ENCODE results near the gene PNLIPRP2.

Gene PNLIPRP2

DNA sequence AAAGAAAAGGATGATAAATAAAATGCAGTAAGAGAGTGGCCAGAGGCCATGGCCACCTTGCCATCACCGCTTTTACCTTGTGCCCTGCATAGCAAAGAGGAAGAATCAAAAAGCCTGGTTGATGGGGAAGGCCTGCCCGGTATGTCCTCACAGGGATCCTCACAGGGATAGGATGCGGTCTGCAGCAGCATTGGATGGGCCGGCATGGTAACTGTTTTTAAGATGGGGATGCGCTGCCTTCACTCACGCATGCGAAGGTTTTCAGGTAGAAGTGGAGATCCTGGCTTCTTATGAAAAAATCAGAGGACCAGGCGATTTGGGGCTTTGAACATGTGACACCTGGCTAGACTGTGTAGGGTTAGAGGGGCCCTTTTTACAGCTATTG, 12.5 kb downstream of the PNLIPRP2 start:
- H3K27ac ChIP-seq (ENCODE audit: low read depth, low read length): no peak overlapping the region
- 96% methylated on average over 8 of the region's 8 CpGs for WGBS
- H3K4me3 ChIP-seq (ENCODE audit: low read length): no peak overlapping the region
- no peaks in the 10 kb centered on the region for H3K4me1 ChIP-seq (ENCODE audit: insufficient read depth, low read length)
- H3K9ac ChIP-seq (ENCODE audit: low read depth, low read length): no peak overlapping the region
- no peaks in the 10 kb centered on the region for H3K27me3 ChIP-seq (ENCODE audit: insufficient read depth, low read length)
- H3K9me3 ChIP-seq (ENCODE audit: insufficient read depth, low read depth, low read length): no peaks in the 10 kb centered on the region
- H3K36me3 ChIP-seq (ENCODE audit: insufficient read depth, low read length): no peaks in the 10 kb centered on the region

DNA sequence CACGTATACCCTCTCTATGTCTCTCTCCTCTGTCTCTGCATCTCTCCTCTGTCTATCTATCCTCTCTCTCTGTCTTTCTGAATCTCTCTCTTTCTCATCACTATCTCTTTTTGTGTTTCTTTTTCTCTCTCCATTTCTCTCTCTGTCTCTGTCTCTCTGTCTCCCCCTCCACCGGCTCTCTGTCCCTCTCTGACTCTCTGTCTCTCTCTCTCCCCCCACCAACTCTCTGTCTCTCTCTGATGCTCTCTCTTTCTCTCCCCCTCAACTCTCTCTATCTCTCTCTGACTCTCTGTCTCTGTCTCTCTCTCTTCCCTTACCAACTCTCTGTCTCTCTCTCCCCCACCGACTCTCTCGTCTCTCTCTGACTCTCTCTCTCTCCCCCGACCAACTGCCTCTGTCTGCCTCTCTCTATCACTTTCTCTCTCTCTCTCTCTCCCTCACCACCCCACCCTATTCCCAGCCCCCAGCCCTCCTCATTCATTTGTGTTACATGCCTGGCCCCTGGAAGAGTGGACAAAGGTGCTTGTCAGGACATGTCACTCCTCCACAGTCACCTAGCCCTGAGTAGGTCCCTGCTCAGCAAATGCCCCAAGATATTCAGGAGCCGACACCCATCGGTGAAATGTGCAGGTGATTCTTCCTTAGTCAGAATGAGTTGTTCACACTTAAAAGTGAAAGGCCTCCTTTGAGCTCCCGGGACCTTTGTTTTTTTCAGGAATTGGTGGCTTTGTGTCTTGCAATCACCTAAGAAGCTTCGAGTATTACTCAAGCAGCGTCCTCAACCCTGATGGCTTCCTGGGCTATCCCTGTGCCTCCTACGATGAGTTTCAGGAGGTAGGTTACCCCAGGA, 13.6 kb downstream of the PNLIPRP2 start:
- 90% methylated on average over 11 of the region's 11 CpGs for WGBS
- Histone ChIP-seq H3K4me3 (ENCODE audit: low read length) (no peak overlapping the region), H3K4me1 (ENCODE audit: insufficient read depth, low read length) (no peaks in the 10 kb centered on the region)

DNA sequence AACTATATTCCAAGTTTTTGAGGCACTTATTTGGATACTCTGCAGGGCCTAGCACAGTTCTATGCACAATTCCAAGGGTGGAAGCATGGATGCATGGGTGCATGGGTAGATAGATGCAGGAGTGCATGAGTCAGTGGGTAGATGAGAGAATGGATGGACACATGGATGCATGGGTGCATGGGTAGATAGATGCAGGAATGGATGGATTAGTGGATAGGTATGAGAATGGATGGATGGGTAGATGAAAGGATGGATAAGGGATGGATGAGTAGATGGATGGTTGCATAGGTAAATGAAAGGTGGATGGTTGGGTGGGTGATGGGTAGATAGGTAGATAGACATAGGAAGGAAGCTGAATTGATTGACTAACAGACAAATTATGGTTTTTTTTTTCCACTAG, 15.6 kb downstream of the PNLIPRP2 start:
- Histone ChIP-seq H3K27ac (ENCODE audit: low read depth, low read length) (no peak overlapping the region), H3K36me3 (ENCODE audit: insufficient read depth, low read length) (no peaks in the 10 kb centered on the region), H3K9ac (ENCODE audit: low read depth, low read length) (no peak overlapping the region), H3K27me3 (ENCODE audit: insufficient read depth, low read length) (no peaks in the 10 kb centered on the region), H3K9me3 (ENCODE audit: insufficient read depth, low read depth, low read length) (no peaks in the 10 kb centered on the region), H3K4me3 (ENCODE audit: low read length) (no peak overlapping the region), H3K4me1 (ENCODE audit: insufficient read depth, low read length) (no peaks in the 10 kb centered on the region)

More for the DNA sequence above, 13.6 kb downstream of the PNLIPRP2 start:
- no peak overlapping the region for H3K27ac ChIP-seq (ENCODE audit: low read depth, low read length)
- no peaks in the 10 kb centered on the region for H3K36me3 ChIP-seq (ENCODE audit: insufficient read depth, low read length)
- no peak overlapping the region for H3K9ac ChIP-seq (ENCODE audit: low read depth, low read length)
- H3K27me3 ChIP-seq (ENCODE audit: insufficient read depth, low read length): no peaks in the 10 kb centered on the region
- H3K9me3 ChIP-seq (ENCODE audit: insufficient read depth, low read depth, low read length): no peaks in the 10 kb centered on the region

DNA sequence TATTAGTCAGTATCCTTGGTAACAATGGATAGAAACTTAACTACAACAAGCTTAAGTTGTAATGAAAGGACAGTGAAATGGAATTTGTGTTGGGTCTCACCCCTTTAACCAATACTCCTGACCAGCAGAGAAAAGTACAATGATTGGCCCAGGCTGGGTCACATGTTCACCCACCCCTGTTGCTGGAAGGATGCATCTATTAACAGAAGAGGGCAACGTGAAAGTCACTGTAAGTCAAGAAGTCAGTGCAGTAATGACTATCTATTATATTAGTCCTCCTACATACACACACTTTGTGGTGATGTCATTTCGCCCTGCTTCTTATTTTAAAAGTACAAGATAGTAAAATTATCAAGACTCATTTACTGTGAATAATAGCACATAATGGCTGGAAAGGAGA, 16.2 kb downstream of the PNLIPRP2 start:
- no peaks in the 10 kb centered on the region for H3K4me1 ChIP-seq (ENCODE audit: insufficient read depth, low read length)
- no peaks in the 10 kb centered on the region for H3K9me3 ChIP-seq (ENCODE audit: insufficient read depth, low read depth, low read length)
- no peak overlapping the region for H3K4me3 ChIP-seq (ENCODE audit: low read length)
- no peaks in the 10 kb centered on the region for H3K36me3 ChIP-seq (ENCODE audit: insufficient read depth, low read length)
- no peaks in the 10 kb centered on the region for H3K27me3 ChIP-seq (ENCODE audit: insufficient read depth, low read length)
- no peak overlapping the region for H3K9ac ChIP-seq (ENCODE audit: low read depth, low read length)
- 25% methylated on average over 1 of the region's 2 CpGs for WGBS
- H3K27ac ChIP-seq (ENCODE audit: low read depth, low read length): no peak overlapping the region

DNA sequence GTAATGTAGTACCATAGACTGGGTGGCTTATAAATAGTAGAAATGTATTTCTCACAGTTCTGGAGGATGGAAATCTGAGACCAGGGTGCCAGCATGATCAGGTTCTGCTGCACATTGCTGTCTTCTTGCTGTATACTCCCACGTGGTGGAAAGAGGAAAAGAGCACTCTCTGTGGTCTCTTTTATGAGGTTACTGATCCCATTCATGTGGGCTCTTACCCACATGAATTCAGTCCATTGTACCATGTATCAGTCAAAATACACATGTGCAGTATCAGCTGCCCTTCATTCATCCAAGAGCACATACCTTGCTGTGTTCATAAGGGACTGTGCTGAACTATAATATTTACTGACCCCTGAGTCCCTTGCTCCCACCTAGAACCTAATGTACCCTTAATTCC, 17.1 kb downstream of the PNLIPRP2 start:
- Histone ChIP-seq H3K4me3 (ENCODE audit: low read length) (no peak overlapping the region), H3K27ac (ENCODE audit: low read depth, low read length) (no peak overlapping the region), H3K27me3 (ENCODE audit: insufficient read depth, low read length) (no peaks in the 10 kb centered on the region), H3K4me1 (ENCODE audit: insufficient read depth, low read length) (no peaks in the 10 kb centered on the region), H3K36me3 (ENCODE audit: insufficient read depth, low read length) (no peaks in the 10 kb centered on the region), H3K9ac (ENCODE audit: low read depth, low read length) (no peak overlapping the region), H3K9me3 (ENCODE audit: insufficient read depth, low read depth, low read length) (no peaks in the 10 kb centered on the region)
- WGBS: 65% methylated on average over 1 of the region's 1 CpG

DNA sequence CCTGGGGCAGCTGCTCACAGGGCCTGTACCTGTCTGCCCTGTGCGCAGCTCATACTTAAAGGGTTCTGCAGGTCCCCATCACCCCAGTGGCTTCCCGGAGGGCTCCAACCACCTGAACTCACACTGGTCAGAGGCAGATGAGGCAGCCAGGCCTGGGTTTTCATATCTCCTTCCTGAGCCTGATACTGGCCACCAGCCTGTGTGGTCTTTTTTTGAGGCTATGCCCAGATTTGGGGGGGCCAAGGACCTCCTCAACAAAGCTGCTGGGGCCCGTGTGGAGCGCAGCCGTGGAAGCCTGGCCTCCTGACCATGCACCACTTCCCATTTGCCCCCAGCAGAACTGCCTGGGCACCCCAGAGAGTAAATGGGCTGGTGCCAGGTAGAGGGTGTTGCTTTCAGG, 25.7 kb downstream of the PNLIPRP2 start:
- no peaks in the 10 kb centered on the region for H3K4me1 ChIP-seq (ENCODE audit: insufficient read depth, low read length)
- H3K27ac ChIP-seq (ENCODE audit: low read depth, low read length): no peak overlapping the region
- H3K4me3 ChIP-seq (ENCODE audit: low read length): no peak overlapping the region
- H3K27me3 ChIP-seq (ENCODE audit: insufficient read depth, low read length): no peaks in the 10 kb centered on the region
- WGBS: 97% methylated on average over 5 of the region's 5 CpGs
- no peaks in the 10 kb centered on the region for H3K9me3 ChIP-seq (ENCODE audit: insufficient read depth, low read depth, low read length)
- H3K36me3 ChIP-seq (ENCODE audit: insufficient read depth, low read length): no peaks in the 10 kb centered on the region
- H3K9ac ChIP-seq (ENCODE audit: low read depth, low read length): no peak overlapping the region

DNA sequence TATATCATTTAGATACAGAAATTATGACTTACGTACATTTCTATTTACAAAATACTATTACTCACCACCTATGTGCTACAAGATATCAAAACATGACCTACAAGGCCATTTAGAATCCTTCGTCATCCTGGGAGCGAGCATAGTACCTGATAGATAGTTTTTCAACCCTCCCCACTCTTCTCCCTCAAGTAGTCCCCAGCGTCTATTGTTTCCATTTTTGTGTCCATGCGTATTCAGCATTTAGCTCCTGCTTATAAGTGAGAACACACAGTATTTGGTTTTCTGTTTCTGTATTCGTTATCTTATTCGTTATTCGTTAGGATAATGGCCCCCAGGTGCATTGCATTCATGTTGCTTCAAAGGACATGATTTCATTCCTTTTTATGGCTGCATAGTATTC, 28.1 kb downstream of the PNLIPRP2 start:
- Histone ChIP-seq H3K9ac (ENCODE audit: low read depth, low read length) (no peak overlapping the region), H3K9me3 (ENCODE audit: insufficient read depth, low read depth, low read length) (no peaks in the 10 kb centered on the region), H3K4me3 (ENCODE audit: low read length) (no peak overlapping the region), H3K4me1 (ENCODE audit: insufficient read depth, low read length) (no peaks in the 10 kb centered on the region), H3K36me3 (ENCODE audit: insufficient read depth, low read length) (no peaks in the 10 kb centered on the region), H3K27ac (ENCODE audit: low read depth, low read length) (no peak overlapping the region), H3K27me3 (ENCODE audit: insufficient read depth, low read length) (no peaks in the 10 kb centered on the region)
- 90% methylated on average over 8 of the region's 8 CpGs for WGBS

DNA sequence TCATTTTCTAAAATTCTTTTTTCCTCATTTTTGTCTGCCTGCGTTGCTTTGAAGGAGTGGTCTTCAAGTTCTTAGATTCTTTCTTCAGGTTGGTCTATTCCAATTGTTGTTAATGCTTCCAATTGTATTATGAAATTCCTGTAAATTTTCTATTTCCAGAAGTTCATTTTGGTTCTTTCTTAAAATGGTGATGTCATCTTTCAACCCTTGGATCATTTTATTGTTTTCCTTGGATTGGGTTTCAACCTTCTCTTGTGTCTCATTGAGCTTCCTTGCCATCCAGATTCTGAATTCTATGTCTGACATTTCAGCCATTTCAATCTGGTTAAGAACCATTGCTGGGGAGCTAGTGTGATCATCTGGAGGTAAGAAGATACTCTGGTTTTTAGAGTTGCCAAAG, 33.1 kb downstream of the PNLIPRP2 start:
- H3K9ac ChIP-seq (ENCODE audit: low read depth, low read length): no peak overlapping the region
- no peak overlapping the region for H3K4me3 ChIP-seq (ENCODE audit: low read length)
- H3K27me3 ChIP-seq (ENCODE audit: insufficient read depth, low read length): no peaks in the 10 kb centered on the region
- no peaks in the 10 kb centered on the region for H3K4me1 ChIP-seq (ENCODE audit: insufficient read depth, low read length)
- WGBS: no CpG with 5 or more reads among the region's 1 CpG
- no peak overlapping the region for H3K27ac ChIP-seq (ENCODE audit: low read depth, low read length)
- no peaks in the 10 kb centered on the region for H3K36me3 ChIP-seq (ENCODE audit: insufficient read depth, low read length)
- H3K9me3 ChIP-seq (ENCODE audit: insufficient read depth, low read depth, low read length): no peaks in the 10 kb centered on the region

DNA sequence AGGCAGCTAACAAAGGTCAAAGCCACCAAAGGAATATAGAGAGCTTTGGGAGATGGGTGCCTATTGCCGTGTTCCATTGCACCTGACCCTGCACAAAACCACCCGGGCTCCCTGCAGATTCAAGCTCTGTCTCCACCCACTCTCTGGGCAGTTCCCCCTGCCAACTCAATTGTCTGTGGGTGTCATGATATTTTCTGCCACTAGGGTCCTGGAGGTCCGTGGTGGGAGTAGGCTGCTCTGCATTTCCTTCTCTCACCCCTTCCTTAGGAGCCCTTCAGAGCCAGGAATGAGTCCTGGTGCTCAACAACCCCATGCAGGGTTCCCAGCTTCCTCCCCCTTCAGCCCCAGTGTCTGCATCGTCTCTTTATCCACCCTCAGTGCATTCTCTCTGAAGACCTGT, 34.1 kb downstream of the PNLIPRP2 start:
- H3K36me3 ChIP-seq (ENCODE audit: insufficient read depth, low read length): no peaks in the 10 kb centered on the region
- 68% methylated on average over 4 of the region's 4 CpGs for WGBS
- H3K4me3 ChIP-seq (ENCODE audit: low read length): no peak overlapping the region
- H3K27me3 ChIP-seq (ENCODE audit: insufficient read depth, low read length): no peaks in the 10 kb centered on the region
- no peaks in the 10 kb centered on the region for H3K4me1 ChIP-seq (ENCODE audit: insufficient read depth, low read length)
- H3K9ac ChIP-seq (ENCODE audit: low read depth, low read length): no peak overlapping the region
- H3K27ac ChIP-seq (ENCODE audit: low read depth, low read length): no peak overlapping the region
- no peaks in the 10 kb centered on the region for H3K9me3 ChIP-seq (ENCODE audit: insufficient read depth, low read depth, low read length)

DNA sequence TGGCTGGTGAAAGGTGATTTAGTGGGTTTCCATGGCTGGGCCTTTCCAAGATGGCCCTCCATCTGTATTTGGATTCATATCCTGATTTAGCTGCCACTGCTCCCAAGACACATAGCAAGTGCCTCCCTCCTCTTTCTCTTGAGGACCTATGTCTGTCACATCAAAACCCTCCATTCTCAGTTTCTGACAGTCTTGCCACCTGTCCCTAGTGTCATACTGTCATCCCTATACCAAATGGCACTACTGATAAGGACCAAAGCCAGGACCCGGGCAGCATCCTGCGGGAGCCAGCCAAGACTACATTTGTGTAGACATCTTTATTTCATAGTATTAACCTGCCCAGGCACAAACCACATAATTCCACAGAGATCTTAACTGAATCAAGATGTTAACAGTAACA, 34.8 kb downstream of the PNLIPRP2 start:
- H3K9ac ChIP-seq (ENCODE audit: low read depth, low read length): no peak overlapping the region
- no peaks in the 10 kb centered on the region for H3K4me1 ChIP-seq (ENCODE audit: insufficient read depth, low read length)
- H3K27ac ChIP-seq (ENCODE audit: low read depth, low read length): no peak overlapping the region
- H3K9me3 ChIP-seq (ENCODE audit: insufficient read depth, low read depth, low read length): no peaks in the 10 kb centered on the region
- H3K27me3 ChIP-seq (ENCODE audit: insufficient read depth, low read length): no peaks in the 10 kb centered on the region
- no peaks in the 10 kb centered on the region for H3K36me3 ChIP-seq (ENCODE audit: insufficient read depth, low read length)
- WGBS: 98% methylated on average over 2 of the region's 2 CpGs
- H3K4me3 ChIP-seq (ENCODE audit: low read length): no peak overlapping the region

DNA sequence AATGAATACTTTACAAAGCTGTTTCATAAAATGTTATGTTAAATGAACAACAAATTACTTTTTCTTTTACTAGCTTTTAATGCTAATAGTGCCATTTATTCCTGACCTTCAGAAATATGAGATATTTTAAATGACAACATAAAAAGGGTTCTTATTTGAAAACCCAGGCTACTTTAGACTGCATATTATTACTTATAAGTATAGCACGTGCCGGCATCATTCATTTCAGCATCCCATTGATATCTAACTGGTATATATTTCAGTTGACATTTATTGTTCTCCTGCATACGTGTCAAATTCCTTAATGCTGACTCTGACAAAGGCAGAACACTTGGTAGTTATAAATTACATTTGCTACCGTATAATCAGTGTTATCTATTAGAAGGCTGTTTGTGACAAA, 35.3 kb downstream of the PNLIPRP2 start:
- Histone ChIP-seq H3K4me1 (ENCODE audit: insufficient read depth, low read length) (no peaks in the 10 kb centered on the region), H3K9ac (ENCODE audit: low read depth, low read length) (no peak overlapping the region), H3K9me3 (ENCODE audit: insufficient read depth, low read depth, low read length) (no peaks in the 10 kb centered on the region), H3K36me3 (ENCODE audit: insufficient read depth, low read length) (no peaks in the 10 kb centered on the region), H3K27ac (ENCODE audit: low read depth, low read length) (no peak overlapping the region), H3K4me3 (ENCODE audit: low read length) (no peak overlapping the region), H3K27me3 (ENCODE audit: insufficient read depth, low read length) (no peaks in the 10 kb centered on the region)
- WGBS: 88% methylated on average over 4 of the region's 4 CpGs

All from HUES64 (cell line).